Spleen (tissue), 11 donors: ENCODE results near the gene PCNX1. TPM values are rescaled to one million over a fixed set of nuclear protein-coding genes. Genes with fewer than 3 reads are reported as not detected.

ENCODE experiments used
- DNase-seq: peaks from one replicate; pipeline ENCODE4 v3.0.0-alpha.2; 2020
- H3K27ac ChIP-seq, 8 donors: fragments of 200-600 bp; sonication (generic) in 7 of 8; 1 replicate in 4 of 8; 2 replicates in 4 of 8; pipeline versions ENCODE4 v1.5.0 to v1.8.0; 2016 to 2021; ENCODE audit warnings: inconsistent platforms in 4 of 8, mild to moderate bottlenecking in 4 of 8, moderate library complexity in 1 of 8
- H3K27me3 ChIP-seq, 7 donors: fragments of 200-600 bp; sonication (generic) in 6 of 7; replicated peaks in 1 of 7; 1 replicate in 4 of 7; 2 replicates in 3 of 7; pipeline versions ENCODE4 v1.5.0 to v1.8.0; 2016 to 2021; ENCODE audit warnings: inconsistent platforms in 3 of 7, mild to moderate bottlenecking in 1 of 7
- H3K36me3 ChIP-seq, 6 donors: fragments of 200-600 bp; sonication (generic) in 5 of 6; 1 replicate in 4 of 6; 2 replicates in 2 of 6; pipeline versions ENCODE4 v1.5.0 to v1.8.0; 2016 to 2021; ENCODE audit warnings: inconsistent platforms in 2 of 6
- H3K4me1 ChIP-seq, 6 donors: fragments of 200-600 bp; sonication (generic) in 5 of 6; 1 replicate in 3 of 6; 2 replicates in 3 of 6; pipeline versions ENCODE4 v1.5.0 to v1.8.0; 2016 to 2021; ENCODE audit warnings: inconsistent platforms in 3 of 6
- H3K4me3 ChIP-seq, 8 donors: fragments of 200-600 bp; sonication (generic) in 7 of 8; 1 replicate in 4 of 8; 2 replicates in 4 of 8; pipeline versions ENCODE4 v1.5.0 to v1.8.0; 2016 to 2021; ENCODE audit warnings: inconsistent platforms in 4 of 8, mild to moderate bottlenecking in 4 of 8, moderate library complexity in 2 of 8
- H3K9me3 ChIP-seq, 8 donors: fragments of 200-600 bp; sonication (generic) in 7 of 8; 1 replicate in 4 of 8; 2 replicates in 4 of 8; pipeline versions ENCODE4 v1.5.0 to v1.8.0; 2016 to 2021; ENCODE audit warnings: inconsistent platforms in 4 of 8
- POLR2A ChIP-seq, 3 donors: fragments of 450-650 bp; IDR thresholded peaks; one replicate each; pipeline ENCODE4 v1.5.1; 2017; ENCODE audit warnings: antibody characterized with exemption in 3 of 3, mild to moderate bottlenecking in 1 of 3
- POLR2AphosphoS5 ChIP-seq, 3 donors: sonication (generic); formaldehyde crosslinking; IDR thresholded peaks; one replicate each; pipeline ENCODE4 v1.5.1; 2017; ENCODE audit warnings: antibody characterized with exemption in 3 of 3
- WGBS, 5 donors: extraction: QIAGEN DNeasy Blood & Tissue Kit in 3 of 5; methylation state at CpG; one replicate each; pipeline versions ENCODE4 v1.1.5 to v1.1.7; 2013 to 2018; 5-methylcytosine and 5-hydroxymethylcytosine counted together
- intact Hi-C: fragments of 100-400 bp; cut with DNase I; formaldehyde crosslinking; loops from one replicate; pipeline ENCODE4 v1.15.0; 2023; ENCODE audit warnings: low total_unique reads
- polyA plus RNA-seq, 3 donors: library from polyadenylated mRNA; stranded (reverse); fragments of 200-250 nt; gene quantifications; one replicate each; pipeline ENCODE4 v1.2.1, GENCODE V29; 2013
- total RNA-seq, 7 donors: library from RNA; depleted of rRNA in 3 of 7; stranded (reverse); fragments of >200 nt in 3 of 7; fragmentation: NEBNext Ultra II Directional in 4 of 7; extraction: Animal tissue kit (Norgen Biotek cat#: 25700) in 4 of 7; gene quantifications; one replicate each; pipeline versions ENCODE4 v1.1.0 to v1.2.1, GENCODE V29; 2016 to 2021
- TF ChIP-seq, protein P1 (sequence below), 11 experiments: fragments of 200-600 bp in 7 of 11; fragments of 450-650 bp in 4 of 11; sonication (generic) in 4 of 11; IDR thresholded peaks in 8 of 11; conservative IDR thresholded peaks in 3 of 11; 1 replicate in 7 of 11; 2 replicates in 4 of 11; pipeline versions ENCODE4 v1.4.0 to v1.8.0; 2016 to 2021; ENCODE audit warnings: antibody characterized with exemption in 11 of 11, inconsistent platforms in 4 of 11, mild to moderate bottlenecking in 1 of 11
- donor health status: healthy with polysubstance abuse.
- donor health status: DM: no; HTN: no; CAD: no; lungs with moderate emphysema.
- donor health status: DM: no; HTN: no; CAD: no.
- donor health status: Bipolar disorder and iron deficiency.
- donor health status: healthy.
- donor health status: DM: no; HTN: no; CAD: no.
- donor health status: DM: yes; HTN: yes; CAD: no.

Gene PCNX1
- total and polyA plus RNA-seq, 10 donors, result 4.0 to 149 (median 100) TPM

DNA sequence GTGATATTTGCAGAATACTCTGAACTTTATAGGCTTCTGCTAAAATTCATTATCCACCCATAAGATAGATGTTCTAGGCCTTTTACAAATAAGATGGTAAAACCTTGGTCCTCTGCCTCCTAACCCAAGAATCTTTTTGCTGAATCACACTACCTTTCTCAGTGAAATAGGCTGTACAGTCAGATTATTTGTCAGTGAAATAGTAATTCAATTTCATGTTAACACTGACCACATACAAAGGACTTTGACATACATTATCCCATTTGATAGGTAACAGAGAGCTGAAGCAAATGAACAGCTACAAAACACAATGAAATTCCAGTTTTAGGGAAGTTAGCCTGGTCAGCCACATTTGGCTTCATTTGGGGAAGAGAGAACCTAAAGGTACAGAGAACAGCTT is 141.1 kb downstream of the PCNX1 start:
- Histone ChIP-seq H3K27me3 (no peaks in the 10 kb centered on the region), H3K4me3 (no peak overlapping the region), H3K27ac (no peak overlapping the region), H3K4me1 (peaks cover 0 to 8% (median 0%) of the 10 kb centered on the region in 6 donors), H3K9me3 (peaks cover 0 to 9% (median 4%) of the 10 kb centered on the region in 8 donors), H3K36me3 (peaks cover 0 to 99% (median 49%) of the 10 kb centered on the region in 6 donors)
- TF ChIP-seq POLR2AphosphoS5 (IDR thresholded peaks at IDR 0.05) (no peak), POLR2A (IDR thresholded peaks at IDR 0.05) (no peak)
- TF ChIP-seq, protein P1, sequence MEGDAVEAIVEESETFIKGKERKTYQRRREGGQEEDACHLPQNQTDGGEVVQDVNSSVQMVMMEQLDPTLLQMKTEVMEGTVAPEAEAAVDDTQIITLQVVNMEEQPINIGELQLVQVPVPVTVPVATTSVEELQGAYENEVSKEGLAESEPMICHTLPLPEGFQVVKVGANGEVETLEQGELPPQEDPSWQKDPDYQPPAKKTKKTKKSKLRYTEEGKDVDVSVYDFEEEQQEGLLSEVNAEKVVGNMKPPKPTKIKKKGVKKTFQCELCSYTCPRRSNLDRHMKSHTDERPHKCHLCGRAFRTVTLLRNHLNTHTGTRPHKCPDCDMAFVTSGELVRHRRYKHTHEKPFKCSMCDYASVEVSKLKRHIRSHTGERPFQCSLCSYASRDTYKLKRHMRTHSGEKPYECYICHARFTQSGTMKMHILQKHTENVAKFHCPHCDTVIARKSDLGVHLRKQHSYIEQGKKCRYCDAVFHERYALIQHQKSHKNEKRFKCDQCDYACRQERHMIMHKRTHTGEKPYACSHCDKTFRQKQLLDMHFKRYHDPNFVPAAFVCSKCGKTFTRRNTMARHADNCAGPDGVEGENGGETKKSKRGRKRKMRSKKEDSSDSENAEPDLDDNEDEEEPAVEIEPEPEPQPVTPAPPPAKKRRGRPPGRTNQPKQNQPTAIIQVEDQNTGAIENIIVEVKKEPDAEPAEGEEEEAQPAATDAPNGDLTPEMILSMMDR (IDR thresholded peaks at IDR 0.05 in 8 of 11, conservative IDR thresholded peaks at IDR 0.05 in 3 of 11), result no peak
- intact Hi-C loops, result no loop called here
- no peak for DNase-seq

DNA sequence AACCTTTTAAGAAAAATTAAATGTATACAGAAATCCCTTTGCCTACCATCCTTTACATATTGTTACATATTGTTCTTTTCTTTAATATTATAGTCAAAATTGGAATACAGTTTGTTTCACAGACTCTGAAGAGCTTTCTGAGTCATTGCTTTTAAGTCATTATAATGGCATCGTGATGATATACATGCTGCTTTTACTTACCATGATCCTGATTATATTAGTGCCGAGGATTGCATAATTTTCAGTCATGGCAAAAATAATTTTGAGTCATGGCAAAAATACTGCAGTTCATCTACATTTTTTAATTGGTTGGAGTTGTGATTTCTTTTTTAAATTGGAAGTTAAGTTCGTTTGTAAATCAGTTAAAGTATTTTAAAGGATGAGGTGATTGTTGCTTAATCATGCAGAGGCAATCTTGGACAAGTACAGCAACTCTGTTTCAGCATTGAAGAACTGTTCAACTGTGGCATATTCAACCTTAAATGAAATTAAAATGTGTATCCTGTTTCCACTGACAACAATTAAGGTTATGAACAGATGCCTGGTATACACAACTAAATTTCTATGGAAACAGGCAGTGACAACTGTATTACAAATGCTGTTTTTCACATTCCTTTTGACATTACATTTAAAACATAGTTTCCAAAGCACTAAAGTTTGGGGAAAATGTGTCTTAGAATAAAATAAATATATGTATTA is 142.3 kb downstream of the PCNX1 start:
- intact Hi-C loops, result no loop called here
- no peak overlapping the region for H3K27ac ChIP-seq
- no peak overlapping the region for H3K4me3 ChIP-seq
- DNase-seq, result no peak
- TF ChIP-seq POLR2AphosphoS5 (IDR thresholded peaks at IDR 0.05) (no peak), POLR2A (IDR thresholded peaks at IDR 0.05) (no peak)
- TF ChIP-seq, protein P1 (IDR thresholded peaks at IDR 0.05 in 8 of 11, conservative IDR thresholded peaks at IDR 0.05 in 3 of 11), result no peak
- peaks cover 0 to 8% (median 0%) of the 10 kb centered on the region in 6 donors for H3K4me1 ChIP-seq
- no peaks in the 10 kb centered on the region for H3K9me3 ChIP-seq
- H3K27me3 ChIP-seq, result no peaks in the 10 kb centered on the region
- WGBS, 5 donors, result 80 to 90% (median 87%) methylated on average over 3 of the region's 3 CpGs
- H3K36me3 ChIP-seq, result peaks cover 0 to 99% (median 51%) of the 10 kb centered on the region in 6 donors

DNA sequence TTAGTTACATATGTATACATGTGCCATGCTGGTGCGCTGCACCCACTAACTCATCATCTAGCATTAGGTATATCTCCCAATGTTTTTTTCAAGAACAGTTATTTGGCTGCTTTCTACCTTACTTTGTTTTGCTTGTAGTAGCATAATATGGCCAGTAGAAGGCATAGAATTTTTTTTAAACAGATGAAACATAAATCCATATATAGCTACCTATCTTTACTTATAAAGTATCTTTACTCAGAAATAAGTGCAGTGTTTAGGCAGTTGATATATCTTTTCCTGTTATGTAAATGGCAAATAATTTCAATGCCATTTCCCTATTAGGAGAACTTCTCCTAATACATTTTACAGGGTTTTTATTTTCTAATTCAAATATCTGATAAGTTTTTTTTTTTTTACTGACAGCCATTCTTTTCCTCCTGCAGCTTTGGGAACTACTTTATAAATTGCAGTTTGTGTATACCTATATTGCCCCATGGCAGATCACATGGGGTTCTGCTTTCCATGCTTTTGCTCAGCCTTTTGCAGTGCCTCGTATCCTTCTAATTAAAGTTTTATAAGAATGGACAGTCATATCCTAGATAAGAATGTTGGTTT is 143.1 kb downstream of the PCNX1 start:
- no peaks in the 10 kb centered on the region for H3K27me3 ChIP-seq
- intact Hi-C loops, result no loop called here
- H3K27ac ChIP-seq, result no peak overlapping the region
- peaks cover 0 to 99% (median 50%) of the 10 kb centered on the region in 6 donors for H3K36me3 ChIP-seq
- no peak overlapping the region for H3K4me3 ChIP-seq
- TF ChIP-seq, protein P1 (IDR thresholded peaks at IDR 0.05 in 8 of 11, conservative IDR thresholded peaks at IDR 0.05 in 3 of 11), result peak in 7 of 11 experiments; percentile 24 to 51 (median 45)
- TF ChIP-seq POLR2AphosphoS5 (IDR thresholded peaks at IDR 0.05), result no peak
- WGBS, 5 donors, result 92 to 100% (median 97%) methylated on average over 2 of the region's 2 CpGs
- no peak for DNase-seq
- no peaks in the 10 kb centered on the region for H3K9me3 ChIP-seq
- H3K4me1 ChIP-seq, result peaks cover 0 to 3% (median 0%) of the 10 kb centered on the region in 6 donors

DNA sequence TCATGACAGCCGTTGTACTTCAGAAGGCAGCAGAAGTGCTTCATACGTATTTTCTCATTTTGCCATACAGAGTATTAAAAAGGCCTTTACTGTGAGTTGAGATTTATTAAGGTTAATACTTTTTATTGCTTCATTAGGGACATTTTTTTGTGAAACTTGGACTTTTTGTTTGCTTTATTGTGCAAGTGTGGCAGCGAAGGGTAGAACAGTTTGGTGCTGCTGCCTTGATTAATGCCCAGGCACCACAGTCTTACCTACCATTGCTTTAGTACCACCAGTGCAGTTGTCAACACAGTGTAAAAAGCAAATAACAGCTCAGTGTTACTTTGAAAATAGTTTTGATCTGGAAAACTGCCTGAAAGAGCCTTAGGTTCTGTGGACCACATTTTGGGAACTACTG is 147.4 kb downstream of the PCNX1 start:
- Histone ChIP-seq H3K27ac (no peak overlapping the region), H3K9me3 (no peaks in the 10 kb centered on the region), H3K36me3 (peaks cover 0 to 100% (median 66%) of the 10 kb centered on the region in 6 donors), H3K27me3 (no peaks in the 10 kb centered on the region), H3K4me1 (no peaks in the 10 kb centered on the region), H3K4me3 (no peak overlapping the region)
- DNase-seq, result no peak
- 92 to 98% (median 95%) methylated on average over 3 of the region's 3 CpGs for WGBS, 5 donors
- intact Hi-C loops, result no loop called here
- TF ChIP-seq POLR2A (IDR thresholded peaks at IDR 0.05), result no peak
- no peak for TF ChIP-seq POLR2AphosphoS5 (IDR thresholded peaks at IDR 0.05)
- TF ChIP-seq, protein P1 (IDR thresholded peaks at IDR 0.05 in 8 of 11, conservative IDR thresholded peaks at IDR 0.05 in 3 of 11), result no peak
